GM19351 (cell line): ENCODE data around the gene DIABLO.
A peak's percentile ranks its signal among the peaks of the same experiment; 100 is the strongest.
"Not testable (repeated sequence)": the region's sequence is repeated elsewhere in the genome, so short reads cannot be mapped to it uniquely, and the experiment has no call there.

Experiments
- ATAC-seq: cut with Tn5 transposase; IDR thresholded peaks from one replicate; pipeline ENCODE4 v1.9.1; 2021; ENCODE audit warnings: mild to moderate bottlenecking, moderate library complexity; ENCODE audit not compliant: unreplicated experiment

The DIABLO gene

DNA sequence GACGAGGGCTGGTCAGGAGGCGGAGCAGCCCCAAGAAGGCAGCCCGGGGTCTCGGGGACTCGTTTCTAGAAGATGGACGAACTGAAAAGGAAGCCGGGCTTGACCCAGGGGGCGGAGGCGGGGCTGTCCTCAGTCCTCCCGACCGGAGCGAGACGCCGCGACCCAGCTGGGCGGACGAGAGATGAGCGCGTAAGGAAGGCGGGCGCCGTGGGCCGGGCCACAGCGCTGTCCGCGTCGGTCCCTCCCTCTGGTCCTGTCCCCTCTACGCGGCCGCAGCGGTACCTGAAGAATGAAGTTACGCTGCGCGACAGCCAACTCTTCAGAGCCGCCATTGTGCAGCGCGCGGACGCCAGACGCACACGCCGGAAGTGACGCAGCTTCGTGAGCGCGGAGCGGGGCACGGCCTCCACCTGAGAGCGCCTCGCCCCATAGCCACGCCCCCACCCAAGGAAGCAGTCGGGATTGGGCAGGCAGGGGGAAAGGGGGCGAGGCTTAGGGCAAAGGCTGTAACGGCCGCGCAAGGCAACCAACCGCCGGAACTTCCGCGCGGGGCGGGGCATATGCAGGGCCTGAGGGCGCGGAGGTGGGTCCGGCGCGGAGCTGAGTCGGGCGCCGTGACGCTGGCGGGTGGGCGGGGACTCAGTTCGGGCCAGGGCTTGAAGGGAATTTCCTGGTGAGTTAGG lies at the start of gene DIABLO:
Gene DIABLO, minus strand, starts transcription at position 370 of the 683 bp plus-strand sequence. Its CDS starts 38 bp downstream, at position 332.
- peak; percentile 86 for ATAC-seq

DNA sequence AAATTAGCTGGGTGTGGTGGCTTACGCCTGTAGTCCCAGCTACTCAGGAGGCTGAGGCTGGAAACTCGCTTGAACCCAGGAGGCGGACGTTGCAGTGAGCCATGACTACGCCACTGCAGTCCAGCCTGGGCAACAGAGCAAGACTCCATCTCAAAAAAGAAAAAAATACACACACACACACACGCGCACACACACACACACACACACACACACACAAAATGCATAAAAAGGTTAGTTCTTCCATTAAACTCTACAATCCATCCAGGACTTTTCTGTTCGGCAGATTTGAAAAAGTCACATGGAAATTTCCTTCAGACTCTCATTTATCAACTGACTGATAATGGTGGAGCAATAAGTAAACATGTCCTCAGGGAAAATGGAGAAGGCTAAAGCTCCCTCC lies 49.6 kb upstream of the DIABLO start:
- ATAC-seq = no peak

DNA sequence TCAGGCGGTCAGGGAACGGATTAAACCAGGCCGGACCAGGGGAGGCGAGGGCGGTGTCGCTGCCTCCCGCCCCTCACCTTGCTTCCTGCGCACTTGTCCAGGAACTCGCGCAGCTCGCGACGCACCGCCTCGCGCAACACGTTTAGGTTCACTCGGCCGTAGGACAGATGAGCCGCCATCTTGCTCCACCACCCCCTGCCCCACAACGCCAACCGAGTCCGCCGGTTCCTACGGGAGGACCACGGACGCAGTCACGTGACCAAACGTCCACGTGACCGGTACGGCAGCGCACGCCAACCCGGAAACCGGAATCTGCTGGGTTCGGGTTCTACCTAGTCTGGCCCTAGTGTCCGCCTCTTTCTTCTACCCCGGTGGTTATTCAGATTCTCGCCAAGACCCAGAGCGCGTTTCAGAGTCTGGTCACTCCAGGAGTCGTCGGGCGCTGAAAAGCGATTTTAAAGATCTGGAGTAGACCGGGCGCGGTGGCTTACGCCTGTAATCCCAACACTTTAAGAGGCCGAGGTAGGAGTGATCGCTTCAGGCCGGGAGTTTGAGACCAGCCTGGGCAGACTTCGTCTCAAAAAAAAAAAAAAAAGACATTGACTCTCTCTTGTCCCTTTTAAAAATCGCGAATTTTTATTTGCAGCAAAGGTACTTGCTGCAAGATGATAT lies 40.5 kb upstream of the DIABLO start, which contains the start of gene VPS33A:
Gene VPS33A, minus strand, starts transcription at position 265 of the 672 bp plus-strand sequence. Its CDS starts 86 bp downstream, at position 179.
- ATAC-seq = peak; percentile 90

DNA sequence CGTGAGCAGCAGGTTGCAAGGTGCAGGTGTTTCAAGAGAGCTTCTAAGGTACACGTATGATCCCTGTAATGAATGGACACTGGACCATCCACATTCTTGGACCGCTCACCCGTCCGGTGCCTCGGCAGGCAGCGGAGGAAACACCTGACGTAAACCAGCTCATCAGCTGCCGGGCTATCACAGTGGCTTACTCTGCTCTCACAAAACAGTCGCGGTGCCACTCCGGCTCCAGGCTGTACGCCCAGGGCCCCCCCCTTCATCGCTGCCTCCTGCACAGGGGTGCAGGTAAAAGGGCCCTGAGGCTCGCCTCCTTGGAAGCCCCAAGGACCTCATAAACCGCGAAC lies 40.0 kb upstream of the DIABLO start:
- peak; percentile 36 for ATAC-seq

DNA sequence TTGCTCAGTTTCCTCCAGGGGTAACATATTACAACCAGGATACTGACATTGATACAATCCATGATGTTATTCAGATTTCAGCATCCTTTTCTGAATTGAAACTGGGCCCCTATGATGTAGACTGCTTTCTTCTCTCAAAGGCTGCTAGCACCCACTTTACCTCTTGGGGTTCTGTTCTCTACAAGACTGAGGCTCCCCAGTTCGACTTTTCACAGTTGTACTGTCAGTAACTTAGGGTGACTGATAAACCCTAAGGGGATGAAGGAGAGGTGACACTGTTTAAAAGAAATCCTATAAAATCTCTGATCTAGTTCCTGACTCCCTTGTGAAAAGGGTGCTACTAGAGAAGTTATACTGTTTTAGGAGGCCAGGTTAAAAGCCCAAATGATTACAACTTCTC lies 39.6 kb upstream of the DIABLO start:
- no peak for ATAC-seq

DNA sequence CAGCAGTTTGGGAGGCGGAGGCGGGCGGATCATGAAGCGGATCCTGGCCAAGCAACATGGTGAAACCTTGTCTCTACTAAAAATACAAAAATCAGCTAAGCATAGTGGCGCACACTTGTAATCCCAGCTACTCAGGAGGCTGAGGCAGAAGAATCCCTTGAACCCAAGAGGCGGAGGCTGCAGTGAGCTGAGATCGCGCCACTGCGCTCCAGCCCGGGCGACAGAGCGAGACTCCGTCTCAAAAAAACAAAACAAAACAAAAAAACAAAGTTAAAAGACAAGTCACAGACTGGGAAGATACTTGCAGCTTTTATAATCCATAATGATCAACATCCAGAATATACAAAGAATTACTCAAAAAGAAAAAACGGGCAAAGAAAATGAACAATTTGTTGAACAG lies 34.9 kb upstream of the DIABLO start:
- not testable (repeated sequence) for ATAC-seq

DNA sequence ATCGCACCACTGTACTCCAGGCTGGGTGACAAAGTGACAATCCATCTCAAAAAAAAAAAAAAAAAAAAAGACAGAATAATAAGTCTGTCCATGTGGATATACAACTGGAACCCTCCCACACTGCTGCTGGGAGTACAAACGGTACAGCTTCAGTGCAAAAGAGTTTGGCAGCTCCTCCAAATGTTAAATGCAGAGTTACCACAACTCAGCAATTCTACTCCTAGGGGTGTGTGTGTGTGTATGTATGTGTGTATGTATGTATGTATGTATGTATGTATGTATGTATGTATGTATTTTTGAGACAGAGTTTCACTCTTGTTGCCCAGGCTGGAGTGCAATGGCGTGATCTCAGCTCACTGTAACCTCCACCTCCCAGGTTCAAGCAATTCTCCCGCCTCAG lies 33.1 kb upstream of the DIABLO start:
- not testable (repeated sequence) for ATAC-seq

DNA sequence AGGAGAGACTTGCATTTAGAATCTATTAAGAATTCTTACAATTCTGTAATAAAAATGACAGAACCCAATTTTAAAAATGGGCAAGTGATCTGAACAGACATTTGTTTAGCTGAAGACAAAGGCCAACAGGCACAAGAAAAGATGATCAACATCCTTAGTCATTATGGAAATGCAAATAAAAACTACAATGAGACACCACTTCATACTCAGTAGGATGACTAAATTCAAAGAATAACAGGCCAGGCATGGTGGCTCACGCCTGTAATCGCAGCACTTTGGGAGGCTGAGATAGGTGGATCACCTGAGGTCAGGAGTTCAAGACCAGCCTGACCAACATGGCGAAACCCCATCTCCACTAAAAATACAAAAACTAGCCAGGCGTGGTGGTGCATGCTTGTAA lies 32.6 kb upstream of the DIABLO start:
- not testable (repeated sequence) for ATAC-seq

DNA sequence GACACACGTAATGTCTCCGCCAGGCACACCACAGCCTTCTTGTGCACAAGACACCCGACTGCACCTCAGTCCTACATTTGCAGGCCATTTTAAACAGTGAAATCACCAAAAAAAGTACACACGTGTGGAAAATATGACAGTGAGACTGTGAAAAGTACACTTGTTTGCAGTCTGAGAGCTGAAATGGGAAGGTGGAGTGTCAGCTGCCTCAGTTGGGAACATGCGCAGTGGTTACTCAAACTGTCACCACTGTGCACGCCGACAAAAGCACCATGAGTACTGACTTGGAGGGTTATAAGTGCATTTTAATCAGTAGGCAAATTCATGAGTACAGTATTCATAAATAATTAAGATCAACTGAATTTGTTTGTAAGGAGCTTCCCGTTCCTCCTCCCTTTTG lies 24.7 kb upstream of the DIABLO start:
- no peak for ATAC-seq

DNA sequence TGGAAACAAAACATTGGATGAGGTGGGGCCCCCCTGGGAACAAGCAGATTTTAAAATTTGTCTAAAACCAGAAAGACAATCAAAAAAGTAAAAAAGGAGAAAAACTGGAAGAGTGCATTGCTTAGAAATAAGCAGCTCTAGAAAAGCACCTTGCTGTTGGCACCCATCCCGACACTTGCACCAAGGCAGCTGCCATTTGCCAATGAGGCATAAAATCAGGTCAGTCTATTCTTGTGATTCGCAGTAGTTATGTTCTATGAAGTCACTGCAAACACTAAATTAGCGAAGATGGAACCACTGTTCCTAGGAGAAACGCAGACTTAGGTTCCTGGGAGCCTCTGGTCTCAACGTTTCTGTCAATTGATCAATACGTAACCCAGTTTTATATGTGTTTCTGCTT lies 24.2 kb upstream of the DIABLO start:
- ATAC-seq = no peak

DNA sequence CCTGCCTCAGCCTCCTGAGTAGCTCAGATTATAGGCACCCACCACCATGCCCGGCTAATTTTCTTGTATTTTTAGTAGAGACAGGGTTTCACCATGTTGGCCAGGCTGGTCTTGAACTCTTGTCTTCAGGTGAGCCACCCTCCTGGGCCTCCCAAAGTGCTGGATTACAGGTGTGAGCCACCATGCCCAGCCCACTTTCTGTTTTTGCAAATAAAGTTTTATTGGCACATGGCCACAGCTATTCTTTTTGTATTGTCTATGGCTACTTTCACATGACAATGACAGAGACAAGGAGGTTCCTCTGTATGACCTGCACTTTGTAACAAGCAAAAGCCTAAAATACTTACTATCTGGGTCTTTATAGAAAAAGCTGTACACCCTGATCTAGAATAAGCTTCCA lies 19.7 kb upstream of the DIABLO start:
- no peak for ATAC-seq

DNA sequence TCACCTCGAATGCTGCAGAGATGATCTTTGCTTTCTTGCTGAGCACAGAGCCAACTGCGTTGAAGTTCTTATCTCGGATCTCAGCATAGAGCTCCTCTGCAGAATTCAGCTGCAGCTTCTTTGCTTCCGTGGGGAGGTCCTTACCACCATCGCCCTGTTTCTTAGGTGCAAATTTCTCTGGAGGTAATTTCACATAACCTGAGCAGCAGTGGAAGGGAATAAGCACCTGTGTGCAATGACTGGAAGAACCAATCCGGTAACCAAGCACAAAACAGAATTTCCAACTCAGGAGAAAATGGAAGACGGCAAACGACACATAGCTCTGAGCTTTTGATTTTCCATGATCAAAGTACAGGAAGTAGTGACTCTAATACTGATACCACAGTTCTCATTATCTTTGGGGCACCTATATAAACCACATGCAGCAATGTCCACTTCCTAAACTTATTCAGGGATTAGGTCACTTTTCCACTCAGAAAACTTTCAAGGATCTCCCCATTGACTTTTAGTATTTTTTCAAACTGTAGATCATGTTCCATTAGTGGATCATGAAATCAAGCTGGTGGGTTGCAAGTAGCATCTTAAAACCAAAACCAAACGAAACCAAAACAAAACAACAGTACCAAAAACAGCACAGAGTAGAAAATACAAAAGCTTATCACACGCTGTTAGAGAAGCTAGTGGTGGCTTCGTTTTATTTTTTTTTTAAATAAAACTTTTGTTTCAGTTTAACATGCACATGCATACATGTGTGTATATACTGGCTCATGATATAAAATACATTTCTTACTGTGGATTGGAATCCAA lies 18.9 kb upstream of the DIABLO start:
- no peak for ATAC-seq

DNA sequence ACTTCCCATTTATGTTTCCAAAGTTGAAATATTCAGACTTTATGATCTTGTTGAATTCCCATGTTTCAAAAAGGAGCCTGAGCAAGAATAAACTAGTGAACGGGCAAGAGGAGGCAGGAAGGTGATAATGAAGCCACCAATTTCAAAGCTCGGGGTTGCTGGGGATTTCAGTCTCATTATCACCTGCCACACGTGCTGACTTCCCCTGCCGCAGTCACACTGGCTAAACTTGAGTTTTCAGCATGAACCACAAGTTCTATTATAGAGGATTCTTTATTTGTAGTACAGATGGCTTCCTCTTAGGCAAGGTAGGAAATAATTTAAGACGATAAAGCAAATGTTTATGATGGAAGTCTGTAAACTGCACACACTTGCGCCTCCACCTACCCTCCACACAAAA lies 18.1 kb upstream of the DIABLO start:
- ATAC-seq = no peak

DNA sequence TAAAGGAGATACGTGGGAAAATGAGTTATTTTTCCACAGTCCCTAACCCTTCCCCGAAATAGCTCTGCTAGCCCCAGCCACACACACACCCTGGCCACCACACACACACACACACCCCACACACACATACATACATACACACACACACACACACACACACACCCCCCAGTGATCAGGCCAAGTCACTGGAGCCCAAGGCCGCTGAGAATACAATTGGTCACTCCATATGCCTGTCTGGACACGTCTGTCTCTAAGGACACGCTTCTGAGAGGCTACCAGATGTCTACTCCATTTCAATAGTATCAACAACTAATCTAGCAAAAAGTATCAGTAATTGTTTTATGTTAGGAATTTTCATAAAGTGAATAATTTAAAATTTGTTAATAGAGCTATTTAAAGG lies 13.0 kb upstream of the DIABLO start:
- no peak for ATAC-seq

DNA sequence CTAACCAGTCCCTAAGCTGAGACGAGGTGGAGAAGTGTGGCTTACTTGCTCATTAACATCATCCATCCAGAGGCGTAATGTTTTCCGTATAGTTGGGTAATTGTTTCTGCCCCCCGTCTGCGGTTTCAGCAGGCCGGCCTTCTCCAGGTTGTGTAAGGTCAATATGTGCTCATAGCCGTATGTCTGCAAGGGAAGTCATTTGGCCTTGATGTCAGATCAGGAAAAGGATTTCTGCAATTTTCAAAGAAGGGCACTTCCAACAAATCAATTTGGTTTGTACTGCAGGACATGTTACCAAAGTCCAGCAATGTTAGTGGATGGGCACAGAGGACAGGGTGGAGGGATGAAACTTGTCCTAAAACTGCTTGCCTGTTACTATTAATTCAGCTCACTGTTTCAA lies 9.9 kb upstream of the DIABLO start:
- no peak for ATAC-seq

DNA sequence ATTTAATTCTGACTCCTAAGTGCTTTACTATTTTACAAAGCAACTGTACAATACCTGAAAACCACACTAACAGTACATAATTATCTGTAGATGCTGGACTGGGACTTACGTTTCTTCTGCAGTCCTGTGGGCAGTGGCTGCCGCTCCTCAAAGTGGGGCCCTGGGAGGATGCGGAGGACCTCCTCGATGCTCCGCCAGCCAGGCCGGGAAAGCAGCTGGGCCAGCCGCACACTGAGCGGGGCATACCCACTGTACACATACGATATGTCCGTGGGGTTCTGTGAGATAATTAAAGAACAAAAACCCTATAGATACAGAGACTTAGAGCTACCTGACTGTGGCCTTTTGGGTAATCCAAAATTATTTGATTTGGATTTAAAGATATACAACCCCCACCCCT lies 6.8 kb upstream of the DIABLO start:
- no peak for ATAC-seq

DNA sequence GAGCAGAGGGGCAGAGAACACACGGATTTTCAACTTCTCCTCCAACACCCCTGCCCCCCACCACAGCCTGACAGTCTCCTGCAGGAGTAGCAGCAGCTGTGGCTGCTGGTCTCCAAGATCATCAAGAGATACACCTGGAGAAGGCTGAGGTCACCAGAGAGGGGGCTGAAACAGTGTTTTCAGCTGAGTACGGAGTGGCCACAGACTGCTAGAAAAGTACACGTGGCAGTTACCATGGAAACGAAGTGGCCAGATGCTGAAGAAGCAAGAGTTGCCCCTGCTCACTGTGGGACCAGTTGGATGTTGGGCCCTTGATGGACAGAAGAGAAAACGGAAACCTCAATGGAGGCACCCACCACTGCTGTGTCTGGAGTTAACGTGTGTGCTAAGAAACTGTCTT lies 4.9 kb upstream of the DIABLO start:
- ATAC-seq = no peak

DNA sequence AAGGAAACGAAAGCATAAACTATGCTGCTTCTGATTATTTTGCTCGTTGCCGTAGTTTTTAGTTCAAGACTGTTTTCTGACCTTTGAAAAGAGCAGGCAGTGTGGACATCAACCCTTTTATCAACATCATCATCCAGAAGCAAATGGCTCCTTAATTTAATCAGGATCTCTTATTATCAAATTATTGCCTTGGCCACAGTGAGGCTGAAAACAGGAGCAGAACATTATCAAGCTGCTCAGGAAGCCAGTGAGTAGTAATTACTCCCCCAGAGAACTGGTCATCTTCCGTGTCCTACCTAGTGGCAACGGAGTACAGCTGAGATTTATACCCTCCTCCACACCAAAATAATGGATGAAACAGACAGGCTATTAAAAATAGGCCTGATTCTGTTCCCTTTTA lies 2.2 kb upstream of the DIABLO start:
- no peak for ATAC-seq

DNA sequence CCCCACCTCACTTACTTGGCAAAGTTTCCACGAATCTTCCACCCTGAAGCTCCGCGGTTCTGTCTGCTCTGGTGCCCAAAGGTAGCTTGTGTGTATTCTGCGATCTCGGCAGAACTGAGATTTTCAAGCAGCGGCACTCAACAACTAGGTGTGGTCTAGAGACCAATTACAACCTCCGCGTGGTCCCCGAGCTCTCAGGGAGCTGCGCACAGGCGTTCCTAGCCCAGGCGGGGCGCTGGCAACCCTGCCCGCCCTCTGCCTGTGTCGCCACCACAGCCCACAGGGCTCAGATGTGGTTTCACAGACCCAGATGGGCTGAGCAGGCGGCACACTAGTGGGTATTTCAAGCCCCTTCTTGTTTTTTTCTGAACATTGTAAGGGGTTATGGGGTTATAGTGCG lies 1.5 kb upstream of the DIABLO start:
- ATAC-seq = no peak

DNA sequence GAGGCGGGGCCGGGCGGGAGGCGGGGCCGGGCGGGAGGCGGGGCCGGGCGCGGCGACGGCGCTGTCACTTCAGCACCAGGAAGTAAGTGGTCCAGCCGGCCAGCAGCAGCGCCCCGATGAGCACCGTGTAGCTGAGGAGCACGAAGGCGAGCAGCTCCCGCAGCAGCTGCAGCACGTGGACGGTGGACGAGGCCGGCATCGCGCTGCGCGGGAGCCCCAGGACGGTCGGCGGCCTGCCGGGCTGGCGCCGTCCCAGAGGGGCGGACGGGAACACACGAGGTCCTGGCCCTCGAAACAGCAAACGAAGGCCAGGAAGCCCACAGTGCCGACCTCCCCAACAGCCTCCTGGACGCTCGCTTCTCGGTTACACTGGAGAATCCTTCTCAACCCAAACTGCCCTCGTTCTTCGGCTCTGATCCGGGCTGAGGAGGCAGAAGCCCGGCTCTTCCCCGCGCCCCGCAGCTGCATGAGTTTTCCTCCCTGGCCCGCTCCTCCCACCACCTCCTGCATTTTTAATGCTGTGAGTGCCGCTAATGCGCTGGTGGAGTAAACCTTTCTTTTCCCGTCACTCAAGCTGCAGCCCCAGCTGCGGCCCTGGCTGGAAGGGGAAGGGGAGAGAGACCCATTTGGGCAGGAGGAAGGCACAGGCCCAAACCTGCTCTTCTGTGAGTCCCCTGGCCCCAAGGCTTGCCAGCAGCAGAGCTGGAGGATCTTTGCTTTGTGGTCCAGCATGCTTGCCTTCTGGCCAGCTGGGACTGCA lies 694 bp upstream of the DIABLO start:
- ATAC-seq = no peak

DNA sequence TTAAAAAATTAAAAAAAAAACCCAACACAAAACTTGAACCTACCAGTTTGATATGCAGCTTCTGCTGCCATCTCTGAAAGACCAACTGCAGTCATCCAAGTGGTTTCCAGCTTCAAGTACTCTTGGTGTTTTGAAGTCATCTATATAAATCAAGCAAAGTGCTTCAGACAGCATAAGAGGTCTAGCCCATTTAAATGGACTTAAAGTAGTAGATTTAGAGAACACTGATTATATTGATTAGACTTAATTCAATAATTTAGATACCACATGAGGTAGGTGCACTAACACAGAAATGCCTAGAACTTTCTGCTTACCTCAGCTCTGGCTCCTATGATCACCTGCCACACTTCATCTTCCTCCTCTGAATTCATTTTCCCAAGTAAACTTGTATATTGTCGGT lies 9.4 kb downstream of the DIABLO start:
- ATAC-seq = no peak
